HG03060 (cell line): ENCODE data around the gene NFIA.
"Not testable (repeated sequence)": the region's sequence is repeated elsewhere in the genome, so short reads cannot be mapped to it uniquely, and the experiment has no call there.

ENCODE experiments used
- ATAC-seq: cut with Tn5 transposase; IDR thresholded peaks from one replicate; pipeline ENCODE4 v1.9.1; 2021; ENCODE audit warnings: low read depth, moderate number of reproducible peaks; ENCODE audit not compliant: unreplicated experiment

The NFIA gene

GRCh38 chr1:61260171-61260570, 177.8 kb downstream of the NFIA start:
- no peak for ATAC-seq

GRCh38 chr1:61261595-61261994, 179.2 kb downstream of the NFIA start:
- ATAC-seq, result no peak

- no peak for ATAC-seq
These were observed 181.8 kb downstream of the NFIA start for GRCh38 chr1:61263905-61264824.

GRCh38 chr1:61264825-61265242, 182.5 kb downstream of the NFIA start:
- ATAC-seq, result no peak

GRCh38 chr1:61265665-61266064, 183.3 kb downstream of the NFIA start:
- ATAC-seq, result no peak

GRCh38 chr1:61266738-61267137, 184.4 kb downstream of the NFIA start:
- no peak for ATAC-seq

GRCh38 chr1:61268546-61269240, 186.3 kb downstream of the NFIA start:
- no peak for ATAC-seq

- no peak for ATAC-seq
These were observed 187.2 kb downstream of the NFIA start for GRCh38 chr1:61269602-61270001.

GRCh38 chr1:61270107-61270506, 187.7 kb downstream of the NFIA start:
- no peak for ATAC-seq

GRCh38 chr1:61270761-61271411, 188.5 kb downstream of the NFIA start:
- ATAC-seq, result no peak

- no peak for ATAC-seq
These were observed 189.0 kb downstream of the NFIA start for GRCh38 chr1:61271412-61271789.

GRCh38 chr1:61273167-61273705, 190.9 kb downstream of the NFIA start:
- ATAC-seq, result no peak

- ATAC-seq, result no peak
These were observed 191.5 kb downstream of the NFIA start for GRCh38 chr1:61273861-61274260.

- no peak for ATAC-seq
These were observed 192.6 kb downstream of the NFIA start for GRCh38 chr1:61274939-61275338.

- no peak for ATAC-seq
These were observed 193.9 kb downstream of the NFIA start for GRCh38 chr1:61276246-61276645.

- no peak for ATAC-seq
These were observed 194.8 kb downstream of the NFIA start for GRCh38 chr1:61277121-61277690.

- ATAC-seq, result not testable (repeated sequence)
These were observed 196.1 kb downstream of the NFIA start for GRCh38 chr1:61278503-61278902.

GRCh38 chr1:61278966-61279365, 196.6 kb downstream of the NFIA start:
- no peak for ATAC-seq

- ATAC-seq, result no peak
These were observed 197.2 kb downstream of the NFIA start for GRCh38 chr1:61279570-61279969.

- no peak for ATAC-seq
These were observed 198.1 kb downstream of the NFIA start for GRCh38 chr1:61280452-61280851.

GRCh38 chr1:61282387-61282786, 200.0 kb downstream of the NFIA start:
- no peak for ATAC-seq
